Mesendoderm (in vitro differentiated cells): ENCODE results near the gene SH2D5.

Source experiments
- DNase-seq: peaks from one replicate; pipeline ENCODE4 v3.0.0; 2013
- H2AK5ac ChIP-seq: 2 replicates; pipeline ENCODE4 v1.6.1; 2013; ENCODE audit warnings: low read length, inconsistent platforms
- H2BK120ac ChIP-seq: 2 replicates; pipeline ENCODE4 v1.6.1; 2013; ENCODE audit warnings: low read depth, mild to moderate bottlenecking, low read length, moderate library complexity, mixed read lengths
- H2BK15ac ChIP-seq: replicated peaks from 2 replicates; pipeline ENCODE4 v1.6.1; 2013; ENCODE audit warnings: low read depth, mild to moderate bottlenecking, moderate library complexity
- H2BK5ac ChIP-seq: 2 replicates; pipeline ENCODE4 v1.6.1; 2013; ENCODE audit warnings: low read length, inconsistent platforms
- H3K18ac ChIP-seq: 2 replicates; pipeline ENCODE4 v1.6.1; 2013; ENCODE audit warnings: mild to moderate bottlenecking, low read length, mixed read lengths
- H3K23ac ChIP-seq: one replicate; pipeline ENCODE4 v1.6.1; 2013; ENCODE audit warnings: low read length
- H3K27ac ChIP-seq: 2 replicates; pipeline ENCODE4 v1.5.1; 2013; ENCODE audit warnings: low read depth, mild to moderate bottlenecking, inconsistent platforms, low read length, moderate library complexity
- H3K27me3 ChIP-seq: 2 replicates; pipeline ENCODE4 v1.6.1; 2013; ENCODE audit warnings: low read length, control low read depth, mild to moderate bottlenecking, inconsistent platforms; ENCODE audit not compliant: insufficient read depth, poor library complexity
- H3K36me3 ChIP-seq: 2 replicates; pipeline ENCODE4 v1.6.1; 2013; ENCODE audit warnings: low read length, inconsistent platforms; ENCODE audit not compliant: control insufficient read depth, insufficient read depth
- H3K4ac ChIP-seq: one replicate; pipeline ENCODE4 v1.6.1; 2013; ENCODE audit warnings: low read depth, mild to moderate bottlenecking, low read length, moderate library complexity
- H3K4me1 ChIP-seq: 2 replicates; pipeline ENCODE4 v1.6.1; 2013; ENCODE audit warnings: low read depth, low read length, inconsistent platforms; ENCODE audit not compliant: control insufficient read depth
- H3K4me2 ChIP-seq: 2 replicates; pipeline ENCODE4 v1.6.1; 2013; ENCODE audit warnings: low read length
- H3K4me3 ChIP-seq: 2 replicates; pipeline ENCODE4 v1.5.1; 2013; ENCODE audit warnings: mild to moderate bottlenecking, low read length
- H3K56ac ChIP-seq: one replicate; pipeline ENCODE4 v1.6.1; 2013; ENCODE audit warnings: low read length
- H3K79me1 ChIP-seq: 2 replicates; pipeline ENCODE4 v1.6.1; 2013; ENCODE audit warnings: low read length, inconsistent platforms
- H3K79me2 ChIP-seq: 2 replicates; pipeline ENCODE4 v1.6.1; 2013; ENCODE audit warnings: mild to moderate bottlenecking, low read length; ENCODE audit not compliant: control insufficient read depth, insufficient read depth
- H3K9ac ChIP-seq: 2 replicates; pipeline ENCODE4 v1.6.1; 2013; ENCODE audit warnings: low read length, inconsistent platforms
- H4K5ac ChIP-seq: one replicate; pipeline ENCODE4 v1.6.1; 2013; ENCODE audit warnings: low read length
- H4K8ac ChIP-seq: one replicate; pipeline ENCODE4 v1.6.1; 2013; ENCODE audit warnings: low read depth, mild to moderate bottlenecking, control low read depth, low read length, moderate library complexity
- WGBS: extraction: QIAGEN DNeasy Blood & Tissue Kit; methylation state at CpG from one replicate; pipeline ENCODE4 v1.1.7; 2013; ENCODE audit warnings: low lambda C conversion rate, missing lambda C conversion rate; ENCODE audit not compliant: insufficient coverage; ENCODE audit errors: extremely low coverage; 5-methylcytosine and 5-hydroxymethylcytosine counted together

Gene SH2D5

GRCh38 chr1:20739225-20739624 is 6.7 kb upstream of the SH2D5 start:
- DNase-seq, result no peak

GRCh38 chr1:20735581-20736111 is 3.1 kb upstream of the SH2D5 start:
- no peak overlapping the region for H3K4ac ChIP-seq
- H3K27ac ChIP-seq, result no peak overlapping the region
- H2BK15ac ChIP-seq, result no peak overlapping the region
- no peak overlapping the region for H3K4me3 ChIP-seq
- H3K23ac ChIP-seq, result no peak overlapping the region
- H4K5ac ChIP-seq, result no peak overlapping the region
- H2BK5ac ChIP-seq, result no peak overlapping the region
- H3K79me2 ChIP-seq, result no peaks in the 10 kb centered on the region
- DNase-seq, result no peak
- H3K9ac ChIP-seq, result no peak overlapping the region
- no peak overlapping the region for H2BK120ac ChIP-seq
- no peak overlapping the region for H3K4me2 ChIP-seq
- no peak overlapping the region for H4K8ac ChIP-seq
- peaks cover 1% of the 10 kb centered on the region for H3K36me3 ChIP-seq
- no CpG with 5 or more reads among the region's 7 CpGs for WGBS
- no peak overlapping the region for H3K56ac ChIP-seq
- H3K79me1 ChIP-seq, result no peaks in the 10 kb centered on the region
- peaks cover 2% of the 10 kb centered on the region for H3K4me1 ChIP-seq
- no peak overlapping the region for H3K18ac ChIP-seq
- peaks cover 2% of the 10 kb centered on the region for H3K27me3 ChIP-seq
- no peak overlapping the region for H2AK5ac ChIP-seq

More at GRCh38 chr1:20739225-20739624, 6.7 kb upstream of the SH2D5 start:
- H2BK15ac ChIP-seq, result no peak overlapping the region
- H3K18ac ChIP-seq, result no peak overlapping the region
- peaks cover 1% of the 10 kb centered on the region for H3K36me3 ChIP-seq
- H3K79me1 ChIP-seq, result no peaks in the 10 kb centered on the region
- no peak overlapping the region for H3K4ac ChIP-seq
- no peak overlapping the region for H4K8ac ChIP-seq
- H3K56ac ChIP-seq, result no peak overlapping the region
- H2BK120ac ChIP-seq, result no peak overlapping the region
- H2BK5ac ChIP-seq, result no peak overlapping the region
- H3K4me1 ChIP-seq, result no peaks in the 10 kb centered on the region
- H3K4me2 ChIP-seq, result no peak overlapping the region
- H3K27me3 ChIP-seq, result no peaks in the 10 kb centered on the region
- no CpG with 5 or more reads among the region's 2 CpGs for WGBS
- H4K5ac ChIP-seq, result no peak overlapping the region
- no peak overlapping the region for H3K9ac ChIP-seq
- H3K79me2 ChIP-seq, result no peaks in the 10 kb centered on the region
- H3K4me3 ChIP-seq, result no peak overlapping the region
- H3K23ac ChIP-seq, result no peak overlapping the region
- H2AK5ac ChIP-seq, result no peak overlapping the region
- no peak overlapping the region for H3K27ac ChIP-seq

GRCh38 chr1:20733360-20733975 is 965 bp upstream of the SH2D5 start:
- Histone ChIP-seq H4K5ac (no peak overlapping the region), H3K79me2 (no peaks in the 10 kb centered on the region), H3K9ac (no peak overlapping the region), H3K4me3 (no peak overlapping the region), H3K4ac (no peak overlapping the region), H3K27ac (no peak overlapping the region), H3K79me1 (no peaks in the 10 kb centered on the region), H3K23ac (no peak overlapping the region), H4K8ac (no peak overlapping the region), H3K27me3 (peaks cover 5% of the 10 kb centered on the region), H3K4me2 (no peak overlapping the region), H3K36me3 (peaks cover 1% of the 10 kb centered on the region), H2BK5ac (no peak overlapping the region), H3K4me1 (peaks cover 2% of the 10 kb centered on the region), H3K56ac (no peak overlapping the region), H2AK5ac (no peak overlapping the region), H2BK120ac (no peak overlapping the region), H3K18ac (no peak overlapping the region), H2BK15ac (no peak overlapping the region)
- no peak for DNase-seq
- WGBS, result no CpG with 5 or more reads among the region's 7 CpGs

GRCh38 chr1:20732071-20732587 is 374 bp downstream of the SH2D5 start:
- no peak overlapping the region for H4K8ac ChIP-seq
- H3K79me1 ChIP-seq, result no peaks in the 10 kb centered on the region
- DNase-seq, result peak; percentile 82

GRCh38 chr1:20731057-20731991 is 1.2 kb downstream of the SH2D5 start:
- Histone ChIP-seq H3K79me1 (no peaks in the 10 kb centered on the region), H3K27me3 (peaks cover 5% of the 10 kb centered on the region), H2AK5ac (no peak overlapping the region), H3K36me3 (no peaks in the 10 kb centered on the region), H3K23ac (no peak overlapping the region), H3K4me3 (no peak overlapping the region), H4K8ac (no peak overlapping the region), H3K4me2 (peak overlapping the region; percentile 61), H3K9ac (peak overlapping the region; percentile 54), H3K4ac (no peak overlapping the region), H3K18ac (no peak overlapping the region), H3K79me2 (no peaks in the 10 kb centered on the region), H3K56ac (peak overlapping the region; percentile 56), H3K27ac (no peak overlapping the region), H4K5ac (no peak overlapping the region), H2BK120ac (no peak overlapping the region), H3K4me1 (peaks cover 2% of the 10 kb centered on the region), H2BK5ac (no peak overlapping the region), H2BK15ac (no peak overlapping the region)
- no CpG with 5 or more reads among the region's 62 CpGs for WGBS
- DNase-seq, result no peak

More at GRCh38 chr1:20732071-20732587, 374 bp downstream of the SH2D5 start:
- Histone ChIP-seq H3K23ac (no peak overlapping the region), H2AK5ac (no peak overlapping the region), H3K36me3 (no peaks in the 10 kb centered on the region), H3K4ac (no peak overlapping the region), H3K4me1 (peaks cover 2% of the 10 kb centered on the region), H3K56ac (peak overlapping the region; percentile 65), H4K5ac (no peak overlapping the region), H2BK5ac (no peak overlapping the region), H2BK15ac (no peak overlapping the region), H3K27me3 (peaks cover 5% of the 10 kb centered on the region), H3K18ac (no peak overlapping the region), H2BK120ac (no peak overlapping the region), H3K9ac (peak overlapping the region; percentile 29), H3K27ac (no peak overlapping the region), H3K4me2 (peak overlapping the region; percentile 89), H3K79me2 (no peaks in the 10 kb centered on the region), H3K4me3 (peak overlapping the region; percentile 24)
- WGBS, result no CpG with 5 or more reads among the region's 55 CpGs
